Activated T-helper 1 cell treated with Interleukin-2 at 50 U/mL for 16 hours (primary cell): ENCODE results near the gene CEP63.
A peak's percentile ranks its signal among the peaks of the same experiment; 100 is the strongest.
"Not testable (repeated sequence)": the region's sequence is repeated elsewhere in the genome, so short reads cannot be mapped to it uniquely, and the experiment has no call there.

Source experiments
- DNase-seq: peaks from one replicate; pipeline ENCODE4 v3.0.0-alpha.2; 2020; ENCODE audit warnings: low read depth

CEP63 gene

GRCh38 chr3:134576426-134576825 lies 90.6 kb downstream of the CEP63 start:
- no peak for DNase-seq

- DNase-seq: no peak
Observed at GRCh38 chr3:134576831-134577230, 91.0 kb downstream of the CEP63 start.

GRCh38 chr3:134579141-134579665 lies 93.3 kb downstream of the CEP63 start:
- DNase-seq: no peak

- DNase-seq: no peak
Observed at GRCh38 chr3:134590766-134591165, 104.9 kb downstream of the CEP63 start.

- DNase-seq: no peak
Observed at GRCh38 chr3:134592806-134593205, 106.9 kb downstream of the CEP63 start.

- DNase-seq: no peak
Observed at GRCh38 chr3:134594331-134594741, 108.5 kb downstream of the CEP63 start.

GRCh38 chr3:134594986-134595385 lies 109.1 kb downstream of the CEP63 start:
- not testable (repeated sequence) for DNase-seq

GRCh38 chr3:134597390-134597970 lies 111.6 kb downstream of the CEP63 start:
- no peak for DNase-seq

GRCh38 chr3:134598763-134599545 lies 113.1 kb downstream of the CEP63 start:
- DNase-seq: no peak

- DNase-seq: no peak
Observed at GRCh38 chr3:134600206-134600605, 114.3 kb downstream of the CEP63 start.

- peak; percentile 15 for DNase-seq
Observed at GRCh38 chr3:134600685-134601463, 115.0 kb downstream of the CEP63 start.

- DNase-seq: no peak
Observed at GRCh38 chr3:134601539-134602439, 115.9 kb downstream of the CEP63 start.

GRCh38 chr3:134602440-134602814 lies 116.6 kb downstream of the CEP63 start:
- DNase-seq: no peak

- DNase-seq: no peak
Observed at GRCh38 chr3:134603480-134603879, 117.6 kb downstream of the CEP63 start.

GRCh38 chr3:134603956-134604355 lies 118.1 kb downstream of the CEP63 start:
- DNase-seq: no peak

GRCh38 chr3:134605556-134605955 lies 119.7 kb downstream of the CEP63 start:
- DNase-seq: no peak

GRCh38 chr3:134606033-134607025 lies 120.5 kb downstream of the CEP63 start:
- no peak for DNase-seq

- no peak for DNase-seq
Observed at GRCh38 chr3:134607054-134608022, 121.5 kb downstream of the CEP63 start.
